Measurements from ENCODE around the gene TRIM41.

The TRIM41 gene

GRCh38 chr5:181235689-181236366 is 12.7 kb downstream of the TRIM41 start:
- Histone ChIP-seq H3F3A (ENCODE audit: insufficient read depth) (peaks cover 76% of the 10 kb centered on the region), H4K20me1 (ENCODE audit: low read depth, low read length) (peaks cover 19% of the 10 kb centered on the region; the same call in 1 of the 2 replicates)

GRCh38 chr5:181236471-181236870 is 13.4 kb downstream of the TRIM41 start:
- Histone ChIP-seq H3F3A (ENCODE audit: insufficient read depth) (peaks cover 82% of the 10 kb centered on the region), H3K9ac (ENCODE audit: low read length) (no peak overlapping the region), H3K4me2 (ENCODE audit: low read depth, low read length, poor library complexity, severe bottlenecking) (no peak overlapping the region), H4K20me1 (ENCODE audit: low read depth, low read length) (peaks cover 22% of the 10 kb centered on the region; the same call in 1 of the 2 replicates), H3K9me3 (ENCODE audit: insufficient read depth, low read length) (no peaks in the 10 kb centered on the region), H3K27me3 (ENCODE audit: low read length) (no peaks in the 10 kb centered on the region), H2AFZ (ENCODE audit: low read depth, low read length, severe bottlenecking) (no peak overlapping the region), H3K4me3 (ENCODE audit: insufficient read depth, low read length, poor library complexity, severe bottlenecking) (no peak overlapping the region), H3K9me2 (replicated peaks; ENCODE audit: insufficient read depth, low read length) (no peaks in the 10 kb centered on the region), H3K27ac (ENCODE audit: low read depth, low read length) (0 out of 2 replicates have a peak overlapping the region, but pooled peaks have one; percentile 5), H3K79me2 (ENCODE audit: insufficient read depth, low read length) (peaks cover 16% of the 10 kb centered on the region), H3K36me3 (ENCODE audit: low read length) (peaks cover 33% of the 10 kb centered on the region)
- TF ChIP-seq CTCF (IDR thresholded peaks at IDR 0.05; ENCODE audit: insufficient read depth, low read length, poor library complexity, severe bottlenecking) (no peak), EZH2phosphoT487 (conservative IDR thresholded peaks at IDR 0.05; ENCODE audit: low read length) (no peak)

More at GRCh38 chr5:181235689-181236366, 12.7 kb downstream of the TRIM41 start:
- H3K27me3 ChIP-seq (ENCODE audit: low read length) = no peaks in the 10 kb centered on the region
- H3K4me2 ChIP-seq (ENCODE audit: low read depth, low read length, poor library complexity, severe bottlenecking) = no peak overlapping the region
- H3K9me3 ChIP-seq (ENCODE audit: insufficient read depth, low read length) = no peaks in the 10 kb centered on the region
- 0 out of 2 replicates have a peak overlapping the region, but pooled peaks have one; percentile 9 for H3K27ac ChIP-seq (ENCODE audit: low read depth, low read length)
- H2AFZ ChIP-seq (ENCODE audit: low read depth, low read length, severe bottlenecking) = no peak overlapping the region
- no peak overlapping the region for H3K9ac ChIP-seq (ENCODE audit: low read length)
- no peaks in the 10 kb centered on the region for H3K9me2 ChIP-seq (replicated peaks; ENCODE audit: insufficient read depth, low read length)
- TF ChIP-seq EZH2phosphoT487 (conservative IDR thresholded peaks at IDR 0.05; ENCODE audit: low read length) (no peak), CTCF (IDR thresholded peaks at IDR 0.05; ENCODE audit: insufficient read depth, low read length, poor library complexity, severe bottlenecking) (no peak)
- peaks cover 10% of the 10 kb centered on the region; the same call in 1 of the 2 replicates for H3K79me2 ChIP-seq (ENCODE audit: insufficient read depth, low read length)
- H3K36me3 ChIP-seq (ENCODE audit: low read length) = peaks cover 29% of the 10 kb centered on the region
- no peak overlapping the region for H3K4me3 ChIP-seq (ENCODE audit: insufficient read depth, low read length, poor library complexity, severe bottlenecking)

GRCh38 chr5:181236954-181237641 is 14.0 kb downstream of the TRIM41 start:
- no peak for TF ChIP-seq CTCF (IDR thresholded peaks at IDR 0.05; ENCODE audit: insufficient read depth, low read length, poor library complexity, severe bottlenecking)
- no peak for TF ChIP-seq EZH2phosphoT487 (conservative IDR thresholded peaks at IDR 0.05; ENCODE audit: low read length)
- no peak overlapping the region for H3K9ac ChIP-seq (ENCODE audit: low read length)
- peaks cover 39% of the 10 kb centered on the region for H3K36me3 ChIP-seq (ENCODE audit: low read length)
- peaks cover 85% of the 10 kb centered on the region for H3F3A ChIP-seq (ENCODE audit: insufficient read depth)
- H3K79me2 ChIP-seq (ENCODE audit: insufficient read depth, low read length) = peaks cover 23% of the 10 kb centered on the region
- H3K4me3 ChIP-seq (ENCODE audit: insufficient read depth, low read length, poor library complexity, severe bottlenecking) = no peak overlapping the region
- H2AFZ ChIP-seq (ENCODE audit: low read depth, low read length, severe bottlenecking) = no peak overlapping the region
- no peaks in the 10 kb centered on the region for H3K9me3 ChIP-seq (ENCODE audit: insufficient read depth, low read length)
- peaks cover 27% of the 10 kb centered on the region; the same call in 1 of the 2 replicates for H4K20me1 ChIP-seq (ENCODE audit: low read depth, low read length)
- no peak overlapping the region for H3K27ac ChIP-seq (ENCODE audit: low read depth, low read length)
- no peaks in the 10 kb centered on the region for H3K9me2 ChIP-seq (replicated peaks; ENCODE audit: insufficient read depth, low read length)
- H3K4me2 ChIP-seq (ENCODE audit: low read depth, low read length, poor library complexity, severe bottlenecking) = no peak overlapping the region
- H3K27me3 ChIP-seq (ENCODE audit: low read length) = no peaks in the 10 kb centered on the region

Measured in SU-DHL-6 (cell line).